Spleen (tissue), 11 donors: ENCODE results near the gene LRRFIP2. TPM values are rescaled to one million over a fixed set of nuclear protein-coding genes. Genes with fewer than 3 reads are reported as not detected.

Source experiments
- DNase-seq: peaks from one replicate; pipeline ENCODE4 v3.0.0-alpha.2; 2020
- H3K27ac ChIP-seq, 8 donors: fragments of 200-600 bp; sonication (generic) in 7 of 8; 1 replicate in 4 of 8; 2 replicates in 4 of 8; pipeline versions ENCODE4 v1.5.0 to v1.8.0; 2016 to 2021; ENCODE audit warnings: inconsistent platforms in 4 of 8, mild to moderate bottlenecking in 4 of 8, moderate library complexity in 1 of 8
- H3K27me3 ChIP-seq, 7 donors: fragments of 200-600 bp; sonication (generic) in 6 of 7; replicated peaks in 1 of 7; 1 replicate in 4 of 7; 2 replicates in 3 of 7; pipeline versions ENCODE4 v1.5.0 to v1.8.0; 2016 to 2021; ENCODE audit warnings: inconsistent platforms in 3 of 7, mild to moderate bottlenecking in 1 of 7
- H3K36me3 ChIP-seq, 6 donors: fragments of 200-600 bp; sonication (generic) in 5 of 6; 1 replicate in 4 of 6; 2 replicates in 2 of 6; pipeline versions ENCODE4 v1.5.0 to v1.8.0; 2016 to 2021; ENCODE audit warnings: inconsistent platforms in 2 of 6
- H3K4me1 ChIP-seq, 6 donors: fragments of 200-600 bp; sonication (generic) in 5 of 6; 1 replicate in 3 of 6; 2 replicates in 3 of 6; pipeline versions ENCODE4 v1.5.0 to v1.8.0; 2016 to 2021; ENCODE audit warnings: inconsistent platforms in 3 of 6
- H3K4me3 ChIP-seq, 8 donors: fragments of 200-600 bp; sonication (generic) in 7 of 8; 1 replicate in 4 of 8; 2 replicates in 4 of 8; pipeline versions ENCODE4 v1.5.0 to v1.8.0; 2016 to 2021; ENCODE audit warnings: inconsistent platforms in 4 of 8, mild to moderate bottlenecking in 4 of 8, moderate library complexity in 2 of 8
- H3K9me3 ChIP-seq, 8 donors: fragments of 200-600 bp; sonication (generic) in 7 of 8; 1 replicate in 4 of 8; 2 replicates in 4 of 8; pipeline versions ENCODE4 v1.5.0 to v1.8.0; 2016 to 2021; ENCODE audit warnings: inconsistent platforms in 4 of 8
- POLR2A ChIP-seq, 3 donors: fragments of 450-650 bp; IDR thresholded peaks; one replicate each; pipeline ENCODE4 v1.5.1; 2017; ENCODE audit warnings: antibody characterized with exemption in 3 of 3, mild to moderate bottlenecking in 1 of 3
- POLR2AphosphoS5 ChIP-seq, 3 donors: sonication (generic); formaldehyde crosslinking; IDR thresholded peaks; one replicate each; pipeline ENCODE4 v1.5.1; 2017; ENCODE audit warnings: antibody characterized with exemption in 3 of 3
- WGBS, 5 donors: extraction: QIAGEN DNeasy Blood & Tissue Kit in 3 of 5; methylation state at CpG; one replicate each; pipeline versions ENCODE4 v1.1.5 to v1.1.7; 2013 to 2018; 5-methylcytosine and 5-hydroxymethylcytosine counted together
- intact Hi-C: fragments of 100-400 bp; cut with DNase I; formaldehyde crosslinking; loops from one replicate; pipeline ENCODE4 v1.15.0; 2023; ENCODE audit warnings: low total_unique reads
- polyA plus RNA-seq, 3 donors: library from polyadenylated mRNA; stranded (reverse); fragments of 200-250 nt; gene quantifications; one replicate each; pipeline ENCODE4 v1.2.1, GENCODE V29; 2013
- total RNA-seq, 7 donors: library from RNA; depleted of rRNA in 3 of 7; stranded (reverse); fragments of >200 nt in 3 of 7; fragmentation: NEBNext Ultra II Directional in 4 of 7; extraction: Animal tissue kit (Norgen Biotek cat#: 25700) in 4 of 7; gene quantifications; one replicate each; pipeline versions ENCODE4 v1.1.0 to v1.2.1, GENCODE V29; 2016 to 2021
- TF ChIP-seq, protein P1 (sequence below), 11 experiments: fragments of 200-600 bp in 7 of 11; fragments of 450-650 bp in 4 of 11; sonication (generic) in 4 of 11; IDR thresholded peaks in 8 of 11; conservative IDR thresholded peaks in 3 of 11; 1 replicate in 7 of 11; 2 replicates in 4 of 11; pipeline versions ENCODE4 v1.4.0 to v1.8.0; 2016 to 2021; ENCODE audit warnings: antibody characterized with exemption in 11 of 11, inconsistent platforms in 4 of 11, mild to moderate bottlenecking in 1 of 11
- donor health status: healthy with polysubstance abuse.
- donor health status: DM: no; HTN: no; CAD: no; lungs with moderate emphysema.
- donor health status: DM: no; HTN: no; CAD: no.
- donor health status: Bipolar disorder and iron deficiency.
- donor health status: healthy.
- donor health status: DM: no; HTN: no; CAD: no.
- donor health status: DM: yes; HTN: yes; CAD: no.

The LRRFIP2 gene
- total and polyA plus RNA-seq, 10 donors: 18.9 to 111 (median 86.9) TPM

- Histone ChIP-seq H3K9me3 (no peaks in the 10 kb centered on the region), H3K27me3 (no peaks in the 10 kb centered on the region), H3K36me3 (peaks cover 0 to 87% (median 32%) of the 10 kb centered on the region in 6 donors), H3K27ac (no peak overlapping the region), H3K4me1 (peaks cover 0 to 14% (median 4%) of the 10 kb centered on the region in 6 donors), H3K4me3 (no peak overlapping the region)
- no peak for DNase-seq
- WGBS, 5 donors: 85 to 96% (median 95%) methylated on average over 3 of the region's 3 CpGs
- intact Hi-C loops: no loop called here
- TF ChIP-seq POLR2AphosphoS5 (IDR thresholded peaks at IDR 0.05) (no peak), POLR2A (IDR thresholded peaks at IDR 0.05) (no peak)
- TF ChIP-seq, protein P1, sequence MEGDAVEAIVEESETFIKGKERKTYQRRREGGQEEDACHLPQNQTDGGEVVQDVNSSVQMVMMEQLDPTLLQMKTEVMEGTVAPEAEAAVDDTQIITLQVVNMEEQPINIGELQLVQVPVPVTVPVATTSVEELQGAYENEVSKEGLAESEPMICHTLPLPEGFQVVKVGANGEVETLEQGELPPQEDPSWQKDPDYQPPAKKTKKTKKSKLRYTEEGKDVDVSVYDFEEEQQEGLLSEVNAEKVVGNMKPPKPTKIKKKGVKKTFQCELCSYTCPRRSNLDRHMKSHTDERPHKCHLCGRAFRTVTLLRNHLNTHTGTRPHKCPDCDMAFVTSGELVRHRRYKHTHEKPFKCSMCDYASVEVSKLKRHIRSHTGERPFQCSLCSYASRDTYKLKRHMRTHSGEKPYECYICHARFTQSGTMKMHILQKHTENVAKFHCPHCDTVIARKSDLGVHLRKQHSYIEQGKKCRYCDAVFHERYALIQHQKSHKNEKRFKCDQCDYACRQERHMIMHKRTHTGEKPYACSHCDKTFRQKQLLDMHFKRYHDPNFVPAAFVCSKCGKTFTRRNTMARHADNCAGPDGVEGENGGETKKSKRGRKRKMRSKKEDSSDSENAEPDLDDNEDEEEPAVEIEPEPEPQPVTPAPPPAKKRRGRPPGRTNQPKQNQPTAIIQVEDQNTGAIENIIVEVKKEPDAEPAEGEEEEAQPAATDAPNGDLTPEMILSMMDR (IDR thresholded peaks at IDR 0.05 in 8 of 11, conservative IDR thresholded peaks at IDR 0.05 in 3 of 11): no peak
Measured at GRCh38 chr3:37082317-37082716, 92.1 kb downstream of the LRRFIP2 start.

DNA sequence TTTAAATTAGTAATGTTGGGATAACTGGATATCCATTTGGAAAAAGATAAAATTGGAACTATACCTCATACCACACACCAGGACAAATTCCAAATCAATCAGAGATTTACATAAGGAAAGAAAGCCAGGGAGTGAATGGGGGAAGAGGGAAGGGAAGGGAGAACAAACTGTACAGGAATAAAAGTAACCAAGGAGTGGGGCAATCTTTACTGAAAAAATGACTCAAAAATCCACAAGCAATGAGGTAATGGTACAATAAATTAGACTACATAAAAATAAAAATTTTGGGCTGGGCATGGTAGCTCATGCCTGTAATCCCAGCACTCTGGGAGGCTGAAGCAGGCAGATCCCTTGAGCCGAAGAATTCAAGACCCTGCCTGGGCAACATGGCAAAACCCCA lies 98.4 kb downstream of the LRRFIP2 start:
- peaks cover 0 to 12% (median 3%) of the 10 kb centered on the region in 6 donors for H3K4me1 ChIP-seq
- DNase-seq: no peak
- whole genome bisulfite sequencing, 5 donors: 95 to 100% (median 98%) methylated on average over 1 of the region's 1 CpG
- no peak overlapping the region for H3K27ac ChIP-seq
- intact Hi-C loops: no loop called here
- H3K27me3 ChIP-seq: no peaks in the 10 kb centered on the region
- H3K36me3 ChIP-seq: peaks cover 0 to 100% (median 38%) of the 10 kb centered on the region in 6 donors
- no peak overlapping the region for H3K4me3 ChIP-seq
- H3K9me3 ChIP-seq: no peaks in the 10 kb centered on the region
- no peak for TF ChIP-seq POLR2AphosphoS5 (IDR thresholded peaks at IDR 0.05)
- TF ChIP-seq, protein P1 (IDR thresholded peaks at IDR 0.05 in 8 of 11, conservative IDR thresholded peaks at IDR 0.05 in 3 of 11): no peak
- no peak for TF ChIP-seq POLR2A (IDR thresholded peaks at IDR 0.05)

DNA sequence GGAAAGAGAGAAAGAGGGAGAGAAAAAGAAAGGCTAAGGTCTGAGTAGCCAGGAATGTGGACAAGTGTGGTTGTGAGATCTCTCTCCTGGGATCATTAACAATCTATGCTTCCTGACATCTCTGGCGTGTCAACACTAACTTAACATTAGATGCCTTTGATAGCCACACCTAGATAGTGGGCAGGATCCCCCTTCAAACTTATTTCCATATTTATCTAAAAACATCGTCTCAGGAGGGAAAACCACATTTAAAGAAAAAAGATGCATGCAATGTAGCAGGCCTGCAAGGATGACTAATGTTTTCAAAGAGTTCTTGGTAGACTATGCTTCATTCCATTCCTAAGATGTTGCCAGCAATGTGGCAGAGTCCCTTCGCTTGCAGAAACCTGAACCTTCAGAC lies 100.2 kb downstream of the LRRFIP2 start:
- intact Hi-C loops: no loop called here
- Histone ChIP-seq H3K9me3 (no peaks in the 10 kb centered on the region), H3K4me1 (peaks cover 0 to 12% (median 3%) of the 10 kb centered on the region in 6 donors), H3K27me3 (no peaks in the 10 kb centered on the region), H3K27ac (no peak overlapping the region), H3K4me3 (no peak overlapping the region), H3K36me3 (peaks cover 0 to 100% (median 31%) of the 10 kb centered on the region in 6 donors)
- TF ChIP-seq POLR2A (IDR thresholded peaks at IDR 0.05) (no peak), POLR2AphosphoS5 (IDR thresholded peaks at IDR 0.05) (no peak)
- TF ChIP-seq, protein P1 (IDR thresholded peaks at IDR 0.05 in 8 of 11, conservative IDR thresholded peaks at IDR 0.05 in 3 of 11): no peak
- DNase-seq: no peak
- WGBS, 5 donors: 61 to 85% (median 80%) methylated on average over 3 of the region's 3 CpGs

- WGBS, 5 donors: 7 to 28% (median 12%) methylated on average over 2 of the region's 2 CpGs
- H3K36me3 ChIP-seq: peaks cover 0 to 100% (median 22%) of the 10 kb centered on the region in 6 donors
- peak overlapping the region in 2 of 8 donors; percentile 12 to 34 for H3K27ac ChIP-seq
- TF ChIP-seq, protein P1 (IDR thresholded peaks at IDR 0.05 in 8 of 11, conservative IDR thresholded peaks at IDR 0.05 in 3 of 11): no peak
- TF ChIP-seq POLR2A (IDR thresholded peaks at IDR 0.05) (no peak), POLR2AphosphoS5 (IDR thresholded peaks at IDR 0.05) (no peak)
- H3K4me3 ChIP-seq: no peak overlapping the region
- peaks cover 0 to 12% (median 3%) of the 10 kb centered on the region in 6 donors for H3K4me1 ChIP-seq
- H3K27me3 ChIP-seq: no peaks in the 10 kb centered on the region
- intact Hi-C loops: no loop called here
- H3K9me3 ChIP-seq: no peaks in the 10 kb centered on the region
- DNase-seq: no peak
Measured at GRCh38 chr3:37072892-37073291, 101.5 kb downstream of the LRRFIP2 start.
